Smooth muscle cell (in vitro differentiated cells): Measurements from ENCODE around the gene LITAF. TPM values are rescaled to one million over a fixed set of nuclear protein-coding genes. Genes with fewer than 3 reads are reported as not detected.

Experiments used
- DNase-seq: peaks from one replicate; lab custom pipeline; 2025; ENCODE audit not compliant: unreplicated experiment; lab: John Stamatoyannopoulos, UW
- H2AFZ ChIP-seq: fragments of 200-600 bp; sonication (generic); 2 replicates; pipeline ENCODE4 v1.6.0; 2016; ENCODE audit warnings: antibody characterized with exemption, low read depth, mild to moderate bottlenecking
- H3F3A ChIP-seq: fragments of 200-600 bp; sonication (generic); 2 replicates; pipeline ENCODE4 v1.6.0; 2017; ENCODE audit warnings: antibody characterized with exemption, low read depth
- H3K27ac ChIP-seq: fragments of 200-600 bp; sonication (generic); 2 replicates; pipeline ENCODE4 v1.5.1; 2016; ENCODE audit warnings: low read depth, mild to moderate bottlenecking
- H3K27me3 ChIP-seq: fragments of 200-600 bp; sonication (generic); 2 replicates; pipeline ENCODE4 v1.6.1; 2016; ENCODE audit warnings: low read depth, mild to moderate bottlenecking
- H3K36me3 ChIP-seq: fragments of 200-600 bp; sonication (generic); 2 replicates; pipeline ENCODE4 v1.5.1; 2016; ENCODE audit warnings: low read depth
- H3K4me1 ChIP-seq: fragments of 200-600 bp; sonication (generic); 2 replicates; pipeline ENCODE4 v1.5.1; 2016; ENCODE audit warnings: low read depth
- H3K4me2 ChIP-seq: fragments of 200-600 bp; sonication (generic); 2 replicates; pipeline ENCODE4 v1.6.0; 2016; ENCODE audit warnings: mild to moderate bottlenecking
- H3K4me3 ChIP-seq: fragments of 200-600 bp; sonication (generic); 2 replicates; pipeline ENCODE4 v1.5.1; 2016; ENCODE audit warnings: mild to moderate bottlenecking
- H3K79me2 ChIP-seq: fragments of 200-600 bp; sonication (generic); 2 replicates; pipeline ENCODE4 v1.6.0; 2016; ENCODE audit warnings: low read depth, mild to moderate bottlenecking
- H3K9ac ChIP-seq: fragments of 200-600 bp; sonication (generic); 2 replicates; pipeline ENCODE4 v1.6.0; 2016; ENCODE audit warnings: low read depth
- H3K9me3 ChIP-seq: fragments of 200-600 bp; sonication (generic); replicated peaks from 2 replicates; pipeline ENCODE4 v1.5.1; 2016; ENCODE audit warnings: low read depth
- H4K20me1 ChIP-seq: fragments of 200-600 bp; sonication (generic); 2 replicates; pipeline ENCODE4 v1.6.0; 2016; ENCODE audit warnings: low read depth
- WGBS: methylation state at CpG from one replicate; pipeline ENCODE4 v1.1.7; 2016; ENCODE audit warnings: low lambda C conversion rate; 5-methylcytosine and 5-hydroxymethylcytosine counted together
- polyA plus RNA-seq: library from polyadenylated mRNA; unstranded; fragments of >200 nt; fragmentation: Nextera tagmentation; extraction: Ambion mirVana; gene quantifications from 2 replicates; pipeline ENCODE4 v1.2.1, GENCODE V29; 2016
- total RNA-seq: library from RNA; depleted of rRNA; stranded (reverse); fragments of >200 nt; gene quantifications from 2 replicates; pipeline ENCODE4 v1.2.3, GENCODE V29; 2014
- TF ChIP-seq, protein P1 (sequence below): fragments of 200-600 bp; sonication (generic); IDR thresholded peaks from 2 replicates; pipeline ENCODE4 v1.5.1; 2017; ENCODE audit warnings: borderline replicate concordance, mild to moderate bottlenecking, antibody characterized with exemption; ENCODE audit not compliant: insufficient read depth, poor library complexity, severe bottlenecking

Gene LITAF
- total and polyA plus RNA-seq, 2 experiments from 2014 or later: 40.4 to 72.6 TPM

DNA sequence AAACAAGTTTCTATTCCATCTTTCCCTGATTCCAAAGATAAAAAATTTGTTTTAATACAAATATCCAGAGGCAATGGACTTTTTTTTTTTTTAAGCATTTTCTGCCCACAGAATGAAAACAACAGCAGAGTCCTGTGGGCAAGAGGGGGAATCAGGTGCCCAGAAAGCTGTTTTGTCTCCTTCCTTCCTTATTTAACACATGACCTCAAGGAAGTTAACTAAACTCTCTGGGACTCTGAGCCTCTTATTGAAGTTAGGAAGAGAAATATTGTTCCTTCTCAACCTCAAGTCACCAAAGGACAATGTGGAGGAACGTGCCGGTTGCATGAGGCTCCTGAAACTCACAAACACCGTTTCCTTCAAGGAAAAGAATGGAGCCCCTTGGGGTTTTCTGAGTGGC, 34.9 kb downstream of the LITAF start:
- WGBS: 97% methylated on average over 3 of the region's 3 CpGs
- Histone ChIP-seq H3K27ac (no peak overlapping the region), H3K36me3 (peaks cover 20% of the 10 kb centered on the region), H3K9ac (no peak overlapping the region), H4K20me1 (peaks cover 5% of the 10 kb centered on the region), H3K4me3 (no peak overlapping the region), H3K4me1 (no peaks in the 10 kb centered on the region), H3F3A (no peaks in the 10 kb centered on the region), H2AFZ (no peak overlapping the region), H3K27me3 (no peaks in the 10 kb centered on the region), H3K79me2 (peaks cover 11% of the 10 kb centered on the region), H3K4me2 (no peak overlapping the region), H3K9me3 (peaks cover 9% of the 10 kb centered on the region)
- DNase-seq: no peak
- TF ChIP-seq, protein P1, sequence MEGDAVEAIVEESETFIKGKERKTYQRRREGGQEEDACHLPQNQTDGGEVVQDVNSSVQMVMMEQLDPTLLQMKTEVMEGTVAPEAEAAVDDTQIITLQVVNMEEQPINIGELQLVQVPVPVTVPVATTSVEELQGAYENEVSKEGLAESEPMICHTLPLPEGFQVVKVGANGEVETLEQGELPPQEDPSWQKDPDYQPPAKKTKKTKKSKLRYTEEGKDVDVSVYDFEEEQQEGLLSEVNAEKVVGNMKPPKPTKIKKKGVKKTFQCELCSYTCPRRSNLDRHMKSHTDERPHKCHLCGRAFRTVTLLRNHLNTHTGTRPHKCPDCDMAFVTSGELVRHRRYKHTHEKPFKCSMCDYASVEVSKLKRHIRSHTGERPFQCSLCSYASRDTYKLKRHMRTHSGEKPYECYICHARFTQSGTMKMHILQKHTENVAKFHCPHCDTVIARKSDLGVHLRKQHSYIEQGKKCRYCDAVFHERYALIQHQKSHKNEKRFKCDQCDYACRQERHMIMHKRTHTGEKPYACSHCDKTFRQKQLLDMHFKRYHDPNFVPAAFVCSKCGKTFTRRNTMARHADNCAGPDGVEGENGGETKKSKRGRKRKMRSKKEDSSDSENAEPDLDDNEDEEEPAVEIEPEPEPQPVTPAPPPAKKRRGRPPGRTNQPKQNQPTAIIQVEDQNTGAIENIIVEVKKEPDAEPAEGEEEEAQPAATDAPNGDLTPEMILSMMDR: no peak

DNA sequence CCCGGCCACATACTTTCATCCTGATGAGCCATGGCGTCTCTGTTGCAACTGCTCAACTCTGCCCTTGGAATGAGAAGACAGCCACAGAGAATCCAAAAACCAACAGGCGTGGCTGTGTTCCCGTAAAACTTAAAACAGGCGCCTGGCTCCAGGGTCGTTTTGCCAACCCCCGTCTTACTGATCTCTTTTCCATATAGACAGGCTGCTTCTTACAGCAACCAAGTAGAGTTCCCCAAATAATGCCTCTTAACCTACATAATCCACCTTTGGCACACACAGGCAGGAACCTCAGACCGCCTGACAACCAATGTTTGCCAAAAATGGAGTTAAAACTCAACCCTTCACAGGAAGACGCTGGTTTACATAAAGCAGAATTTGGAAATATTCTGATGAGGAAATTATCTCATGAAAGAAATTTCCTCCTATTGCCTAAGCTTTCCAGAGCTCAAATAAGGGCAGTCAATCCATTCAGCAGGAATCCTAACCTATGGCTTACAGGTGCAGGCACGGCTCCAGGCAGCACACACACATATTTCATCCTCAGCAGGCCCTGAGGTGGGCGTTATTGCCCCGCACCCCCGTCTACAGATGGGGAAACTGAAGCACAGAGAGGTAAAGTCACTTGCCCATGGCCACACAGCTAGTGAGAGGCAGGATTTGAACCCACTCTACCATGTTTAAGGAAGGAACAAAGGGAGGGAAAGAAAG, 35.8 kb downstream of the LITAF start:
- Histone ChIP-seq H3K79me2 (peaks cover 3% of the 10 kb centered on the region), H3K27ac (no peak overlapping the region), H3K36me3 (peaks cover 15% of the 10 kb centered on the region), H3K9ac (no peak overlapping the region), H3K9me3 (peaks cover 3% of the 10 kb centered on the region), H3K4me2 (no peak overlapping the region), H2AFZ (no peak overlapping the region), H3K4me3 (no peak overlapping the region), H3K4me1 (no peaks in the 10 kb centered on the region), H3K27me3 (no peaks in the 10 kb centered on the region), H3F3A (no peaks in the 10 kb centered on the region), H4K20me1 (peaks cover 5% of the 10 kb centered on the region)
- TF ChIP-seq, protein P1: no peak
- no peak for DNase-seq
- 92% methylated on average over 13 of the region's 13 CpGs for WGBS

DNA sequence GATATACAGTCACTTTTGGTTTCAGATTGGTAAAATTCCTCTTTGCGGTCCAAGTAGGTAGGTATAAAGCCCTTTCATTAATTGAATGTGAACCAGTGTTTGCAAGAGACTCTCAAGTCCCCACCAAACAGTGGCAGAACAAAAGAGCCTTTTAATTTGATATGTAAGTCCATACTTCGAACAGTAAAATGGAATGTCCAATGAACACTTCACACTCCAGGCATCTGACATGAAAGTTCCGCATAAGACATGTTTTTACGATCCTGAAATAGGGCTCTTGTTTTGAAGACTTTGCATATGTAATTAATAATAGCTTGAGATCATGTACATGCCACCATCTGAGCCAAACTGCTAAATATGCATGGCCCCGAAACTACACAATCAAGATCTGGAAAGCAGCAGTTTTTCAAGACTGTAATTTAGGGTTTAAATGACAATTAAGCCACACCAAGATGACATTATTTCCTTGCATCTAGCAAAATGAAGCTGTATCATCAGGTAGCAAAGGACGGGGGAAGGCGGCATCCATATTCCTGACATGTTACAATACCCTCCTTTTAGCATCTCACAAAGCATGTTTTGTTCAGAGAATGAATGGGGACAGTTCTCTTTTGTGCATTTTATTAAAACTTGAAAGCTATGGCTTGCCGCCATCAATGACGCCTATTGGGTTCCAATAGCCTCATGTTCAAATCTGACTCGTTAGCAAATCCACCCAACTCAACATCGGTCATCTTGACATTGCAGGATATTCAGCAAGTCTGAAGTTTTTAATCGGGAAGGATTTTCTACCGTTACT, 39.4 kb downstream of the LITAF start:
- Histone ChIP-seq H3K27ac (no peak overlapping the region), H3K27me3 (no peaks in the 10 kb centered on the region), H3K4me3 (no peak overlapping the region), H3K9ac (no peak overlapping the region), H3F3A (no peaks in the 10 kb centered on the region), H2AFZ (no peak overlapping the region), H3K9me3 (no peaks in the 10 kb centered on the region), H3K4me1 (no peaks in the 10 kb centered on the region), H3K36me3 (peaks cover 10% of the 10 kb centered on the region), H3K4me2 (peak overlapping the region; percentile 32), H3K79me2 (no peaks in the 10 kb centered on the region), H4K20me1 (no peaks in the 10 kb centered on the region)
- no peak for DNase-seq
- TF ChIP-seq, protein P1: no peak
- 94% methylated on average over 13 of the region's 13 CpGs for WGBS
